Renal cortical epithelial cell (primary cell): Measurements from ENCODE around the gene VSTM2L. TPM values are rescaled to one million over a fixed set of nuclear protein-coding genes. Genes with fewer than 3 reads are reported as not detected.
"Not testable (repeated sequence)": the region's sequence is repeated elsewhere in the genome, so short reads cannot be mapped to it uniquely, and the experiment has no call there.

ENCODE experiments used
- DNase-seq: peaks from one replicate; pipeline ENCODE4 v3.0.0-alpha.2; 2011; ENCODE audit warnings: low read depth
- total RNA-seq: library from RNA; depleted of rRNA; stranded (reverse); fragments of >200 nt; gene quantifications from 2 replicates; pipeline ENCODE4 v1.2.3, GENCODE V29; 2014

Gene VSTM2L
- total RNA-seq, 1 donor from 2014 or later, result 12.7 TPM

DNA sequence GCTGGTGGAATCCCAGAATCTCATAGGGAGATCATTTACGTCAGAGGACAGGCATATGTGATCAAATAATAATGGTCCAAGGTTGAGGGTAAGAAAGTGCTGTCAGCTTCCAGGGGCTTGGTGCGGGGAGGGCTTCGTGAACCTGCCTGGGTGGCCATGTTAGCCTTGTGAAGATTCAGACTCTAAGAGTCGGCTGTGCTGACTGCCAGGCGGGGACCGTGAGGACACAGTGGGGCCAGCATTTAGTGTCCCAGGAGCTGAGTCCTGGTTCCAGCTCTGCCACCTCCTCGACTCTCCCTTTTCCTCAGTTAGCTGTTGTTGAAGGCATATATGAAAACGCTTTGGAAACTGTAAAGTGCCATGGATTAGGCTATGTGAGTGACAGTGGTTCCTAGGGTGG lies 33.5 kb downstream of the VSTM2L start:
- DNase-seq, result no peak

DNA sequence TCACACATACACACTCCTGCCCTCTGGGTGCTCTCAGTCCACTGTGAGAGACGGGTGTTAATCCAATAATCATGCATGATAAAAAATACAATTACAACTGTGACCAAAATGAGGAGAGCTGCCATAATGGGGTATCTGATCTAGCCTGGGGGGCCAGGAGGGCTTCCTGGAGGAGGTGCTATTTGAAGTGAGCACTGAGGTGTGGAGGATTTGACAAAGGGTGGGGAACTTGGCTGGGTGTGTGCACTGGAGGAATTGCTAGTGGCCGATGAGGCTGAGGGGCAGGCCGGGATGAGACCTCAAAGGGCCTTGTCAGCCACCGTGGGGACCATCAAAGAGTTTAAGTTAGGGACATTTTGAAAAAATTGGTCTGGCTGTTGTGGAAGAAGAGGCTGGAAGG lies 34.8 kb downstream of the VSTM2L start:
- DNase-seq, result no peak

DNA sequence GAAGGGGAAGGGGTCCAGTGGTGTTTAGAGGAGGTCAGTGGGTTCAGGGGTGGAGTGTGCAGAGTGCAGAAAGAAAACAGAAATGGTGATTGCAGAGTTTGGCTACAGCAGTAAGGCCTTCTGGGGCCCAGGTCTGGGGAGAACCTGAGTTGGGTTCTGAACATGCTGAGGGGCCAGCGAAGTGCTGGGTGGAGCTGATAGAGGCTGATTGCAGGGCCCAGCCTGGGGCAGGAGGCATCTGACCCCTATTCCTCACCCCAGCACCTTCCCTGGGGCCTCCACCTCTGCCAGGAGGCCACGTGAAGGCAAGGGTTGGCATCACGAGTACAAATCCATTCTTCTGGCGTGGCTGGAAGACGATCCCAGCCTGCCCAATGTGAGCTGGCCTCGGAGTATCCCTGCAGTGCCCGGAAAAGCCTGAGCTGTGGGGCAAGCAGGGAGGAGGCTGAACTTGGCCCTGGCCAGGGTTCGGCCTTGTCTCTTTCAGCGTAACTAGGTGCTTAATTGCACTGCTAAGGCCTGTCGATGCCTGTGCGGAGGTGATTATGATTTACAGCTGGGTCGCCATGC lies 35.3 kb downstream of the VSTM2L start:
- no peak for DNase-seq

DNA sequence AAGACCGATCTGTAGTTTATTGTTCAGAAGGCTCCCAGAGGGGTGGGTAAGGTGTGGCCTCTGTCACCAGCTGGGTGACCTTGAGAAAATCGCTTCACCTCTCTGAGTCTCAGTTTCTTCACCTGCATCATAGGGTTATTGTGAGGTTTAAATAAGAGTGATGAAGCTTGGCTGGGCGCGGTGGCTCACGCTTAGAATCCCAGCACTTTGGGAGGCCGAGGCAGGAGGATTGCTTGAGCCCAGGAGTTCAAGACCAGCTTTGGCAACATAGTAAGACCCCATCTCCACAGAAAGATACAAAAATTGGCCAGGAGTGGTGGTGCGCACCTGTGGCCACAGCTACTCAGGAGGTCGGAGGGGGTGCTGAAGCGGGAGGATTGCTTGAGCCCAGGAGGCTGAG lies 36.0 kb downstream of the VSTM2L start:
- DNase-seq, result no peak

DNA sequence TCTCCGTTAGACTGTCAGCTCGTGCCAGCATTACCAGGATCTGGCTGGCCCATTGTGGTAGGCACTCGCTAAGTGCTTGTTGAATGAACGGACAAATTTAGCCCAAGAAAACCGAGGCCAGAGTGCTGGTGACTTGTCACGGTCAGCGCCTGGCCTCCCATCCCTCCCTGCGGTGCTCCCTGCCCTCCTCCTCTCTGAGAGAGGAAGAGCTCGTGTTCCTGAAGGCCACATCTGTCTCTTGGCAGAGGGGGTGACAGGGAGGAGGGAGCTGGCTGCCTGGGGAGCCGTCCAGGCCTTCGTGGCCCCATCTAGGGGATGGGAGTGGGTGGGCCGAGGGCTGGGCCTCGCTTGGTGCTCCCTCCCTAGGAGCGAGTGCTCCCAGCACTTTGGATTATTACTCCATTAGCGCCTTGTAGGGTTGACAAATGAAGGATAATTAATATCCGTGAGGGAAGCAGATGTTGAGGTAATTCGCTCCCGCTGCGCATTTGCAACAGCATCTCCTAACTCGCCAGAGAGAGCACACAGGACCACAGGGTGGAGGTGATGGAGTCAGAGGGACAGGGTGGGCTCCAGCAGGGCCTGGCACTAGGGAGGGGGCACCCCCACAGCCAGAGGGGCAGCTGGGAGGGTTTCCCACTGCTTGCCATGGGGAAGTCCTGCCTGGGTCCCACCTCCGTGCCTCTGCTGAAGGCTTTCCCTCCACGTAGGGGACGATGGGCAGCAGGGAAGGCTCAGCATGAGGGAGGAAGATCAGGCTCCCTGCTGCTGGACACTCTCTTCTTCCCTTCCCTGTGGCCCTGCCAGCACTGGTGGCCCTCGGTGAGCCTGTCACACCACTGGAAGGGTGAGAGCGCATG lies 37.0 kb downstream of the VSTM2L start:
- DNase-seq, result no peak

DNA sequence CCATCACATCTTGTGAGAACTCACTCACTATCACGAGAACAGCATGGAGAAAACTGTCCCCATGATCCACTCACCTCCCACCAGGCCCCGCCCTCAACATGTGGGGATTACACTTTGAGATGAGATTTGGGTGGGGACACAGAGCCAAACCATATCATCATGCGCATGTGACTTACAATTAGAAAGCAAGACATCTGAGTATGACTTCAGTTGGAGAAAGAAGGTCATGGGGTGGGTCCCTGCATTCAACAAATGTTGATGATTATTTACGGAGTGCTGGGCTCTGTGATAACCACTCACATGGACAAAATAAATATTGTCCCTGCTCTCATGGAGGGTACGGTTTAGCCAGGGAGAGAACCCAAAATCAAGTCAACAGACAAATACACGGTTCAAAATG lies 37.9 kb downstream of the VSTM2L start:
- DNase-seq, result no peak

DNA sequence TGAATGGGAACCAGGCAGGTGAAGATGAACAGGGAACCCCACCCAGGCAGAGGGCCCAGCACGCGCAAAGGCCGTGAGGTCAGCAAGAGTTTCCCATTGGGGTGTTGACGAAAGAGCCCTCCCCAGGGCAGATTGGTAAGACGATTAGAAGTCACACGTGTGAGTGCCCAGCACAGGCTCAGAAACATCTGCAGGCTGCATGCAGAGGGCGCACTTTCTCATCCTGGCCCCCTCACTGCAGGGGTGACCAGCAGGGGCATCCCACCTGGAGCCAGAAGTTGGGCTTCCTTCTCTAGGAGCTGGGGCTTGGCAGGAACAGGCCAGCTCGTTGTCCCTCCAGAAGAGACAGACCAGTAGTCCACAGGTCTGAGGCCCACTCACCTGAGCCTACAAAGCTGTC lies 38.4 kb downstream of the VSTM2L start:
- no peak for DNase-seq

DNA sequence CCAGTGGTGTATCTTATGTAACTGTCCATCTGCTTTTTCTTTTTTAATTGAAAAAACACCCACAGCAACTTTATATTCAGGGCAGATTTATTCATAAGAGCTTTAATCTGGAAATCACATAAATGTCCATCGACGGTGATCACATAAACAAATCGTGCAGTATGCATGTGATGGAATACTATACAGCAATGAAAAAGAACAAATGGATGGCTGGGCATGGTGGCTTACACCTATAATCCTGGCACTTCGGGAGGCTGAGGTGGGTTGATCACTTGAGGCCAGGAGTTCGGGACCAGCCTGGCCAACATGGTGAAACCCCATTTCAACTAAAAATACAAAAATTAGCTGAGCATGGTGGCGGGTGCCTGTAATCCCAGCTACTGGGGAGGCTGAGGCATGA lies 39.1 kb downstream of the VSTM2L start:
- no peak for DNase-seq

DNA sequence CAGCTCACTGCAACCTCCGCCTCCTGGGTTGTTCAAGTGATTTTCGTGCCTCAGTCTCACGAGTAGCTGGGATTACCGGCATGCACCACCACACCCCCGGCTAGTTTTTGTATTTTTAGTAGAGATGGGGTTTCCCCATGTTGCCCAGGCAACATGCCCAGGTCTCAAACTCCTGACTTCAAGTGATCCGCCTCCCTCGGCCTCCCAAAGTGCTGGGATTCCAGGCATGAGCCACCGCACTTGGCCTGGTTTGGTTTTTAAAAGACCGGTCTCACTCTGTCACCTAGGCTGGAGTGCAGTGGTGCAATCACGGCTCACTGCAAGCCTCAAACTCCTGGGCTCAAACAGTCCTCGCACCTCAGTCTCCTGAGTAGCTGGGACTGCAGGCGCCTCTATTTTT lies 40.1 kb downstream of the VSTM2L start:
- DNase-seq, result no peak

DNA sequence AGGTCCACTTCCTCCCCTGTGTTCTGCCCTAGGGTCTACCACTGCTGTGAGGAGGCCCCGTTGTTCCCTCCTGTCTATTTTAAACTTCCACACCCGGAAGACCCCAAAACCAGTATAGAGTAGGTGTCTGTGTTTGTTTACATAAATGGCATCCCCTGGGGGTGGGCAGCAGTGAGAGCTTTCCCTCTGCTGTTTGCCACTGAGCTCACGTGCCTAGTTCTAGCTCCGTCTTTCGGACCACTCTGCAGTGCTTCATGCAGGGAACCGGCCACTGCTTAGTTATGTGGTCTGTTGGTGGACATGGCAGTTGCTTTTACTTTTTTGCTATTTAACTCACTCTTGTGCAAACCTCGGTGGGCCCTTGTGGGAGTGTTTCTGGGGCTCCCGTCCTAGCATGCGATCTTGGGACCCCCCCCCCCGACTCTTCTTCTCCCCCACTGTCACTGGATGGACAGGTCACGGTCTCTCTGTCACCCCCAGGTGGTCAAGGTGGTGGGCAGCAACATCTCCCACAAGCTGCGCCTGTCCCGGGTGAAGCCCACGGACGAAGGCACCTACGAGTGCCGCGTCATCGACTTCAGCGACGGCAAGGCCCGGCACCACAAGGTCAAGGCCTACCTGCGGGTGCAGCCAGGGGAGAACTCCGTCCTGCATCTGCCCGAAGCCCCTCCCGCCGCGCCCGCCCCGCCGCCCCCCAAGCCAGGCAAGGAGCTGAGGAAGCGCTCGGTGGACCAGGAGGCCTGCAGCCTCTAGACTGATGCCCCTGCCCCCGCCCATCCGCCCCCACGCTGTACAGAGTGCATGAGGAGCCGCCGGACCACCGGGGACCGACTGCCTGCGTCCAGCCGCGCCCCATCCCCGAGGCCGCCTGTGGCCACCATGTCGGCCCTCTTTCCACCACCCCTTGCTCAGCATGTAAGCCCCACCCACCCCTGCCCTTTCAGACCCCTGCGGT lies 40.9 kb downstream of the VSTM2L start:
- no peak for DNase-seq

DNA sequence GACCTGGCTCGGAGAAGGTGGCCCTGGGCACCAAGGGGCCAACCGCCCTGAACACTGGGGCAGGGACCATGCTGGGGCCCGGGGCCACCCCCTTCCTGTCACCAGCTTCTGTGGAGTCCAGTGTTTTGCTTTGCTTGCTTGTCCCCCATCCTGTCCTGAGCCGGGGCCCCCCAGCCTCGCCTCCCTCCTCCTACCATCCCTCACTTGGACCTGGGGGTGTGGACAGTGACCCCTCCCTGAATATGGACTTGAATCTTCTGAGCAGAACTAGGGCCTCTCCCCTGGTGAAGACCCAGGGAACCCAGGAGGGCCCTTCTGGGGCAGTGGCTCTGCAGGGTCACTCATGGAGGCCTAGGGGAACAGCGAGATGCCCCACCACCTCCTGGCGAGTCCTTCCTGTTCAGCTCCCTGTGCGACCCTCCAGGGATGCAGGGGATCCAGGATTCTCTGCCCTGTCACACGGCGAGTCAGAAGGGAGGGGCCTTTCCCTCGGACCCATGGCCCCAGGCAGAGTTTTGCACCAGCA lies 41.6 kb downstream of the VSTM2L start:
- no peak for DNase-seq

DNA sequence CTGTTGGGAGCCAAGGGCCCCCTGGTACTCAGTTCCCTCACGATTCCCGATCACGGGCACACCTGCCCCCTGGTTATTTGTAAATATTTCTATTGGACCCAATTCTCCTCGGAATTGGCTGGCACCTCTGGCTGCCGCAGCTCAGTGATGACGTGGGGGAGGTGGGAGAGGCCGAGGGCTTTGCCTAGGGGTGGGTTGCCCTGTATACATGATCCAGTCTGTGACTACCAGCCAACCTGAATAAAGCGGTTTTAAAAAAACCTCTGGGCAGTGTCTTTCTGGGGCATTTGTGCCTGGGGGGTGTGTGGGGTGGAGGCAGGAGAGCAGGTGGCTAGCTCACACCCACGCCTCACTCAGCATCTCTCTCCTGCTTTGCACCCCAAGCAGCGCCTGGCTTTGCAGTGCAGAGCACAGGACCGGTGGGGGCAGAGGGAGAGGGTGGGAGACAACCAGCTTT lies 42.2 kb downstream of the VSTM2L start:
- DNase-seq, result no peak

DNA sequence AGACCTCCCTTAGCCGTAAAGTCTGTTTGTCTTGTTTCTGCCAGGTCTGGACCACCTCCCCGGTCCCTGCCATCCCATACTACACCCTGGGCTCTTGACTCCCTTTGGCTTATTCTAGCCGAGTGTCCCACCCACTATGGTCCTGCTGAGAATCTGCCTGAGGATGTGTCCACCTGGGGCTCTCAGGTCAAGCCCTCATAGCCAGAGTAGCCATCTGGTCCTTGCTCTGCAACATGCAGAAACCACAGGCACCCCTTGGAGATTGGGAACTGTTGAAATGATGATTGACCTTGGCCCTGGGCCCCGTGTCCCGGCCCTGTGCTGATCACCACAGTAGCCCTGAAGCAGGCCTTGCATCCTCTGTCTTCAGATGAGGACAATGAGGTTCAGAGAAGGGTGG lies 44.0 kb downstream of the VSTM2L start:
- DNase-seq, result no peak

DNA sequence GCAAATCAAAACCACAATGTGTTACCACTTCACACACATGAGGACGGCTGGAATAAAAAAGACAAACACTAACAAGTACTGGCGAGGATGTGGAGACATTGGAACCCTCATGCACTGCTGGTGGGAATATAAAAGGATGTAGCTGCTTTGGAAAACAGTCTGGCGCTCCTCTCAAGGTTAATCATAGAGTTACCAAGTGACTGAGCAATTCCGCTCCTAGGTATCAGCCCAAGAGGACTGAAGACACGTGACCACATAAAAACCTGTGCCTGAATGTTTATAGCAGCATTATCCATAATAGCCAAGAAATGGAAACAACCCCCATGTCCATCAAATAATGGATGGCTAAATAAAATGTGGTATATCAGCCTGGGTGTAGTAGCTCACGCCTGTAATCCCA lies 45.0 kb downstream of the VSTM2L start:
- no peak for DNase-seq

DNA sequence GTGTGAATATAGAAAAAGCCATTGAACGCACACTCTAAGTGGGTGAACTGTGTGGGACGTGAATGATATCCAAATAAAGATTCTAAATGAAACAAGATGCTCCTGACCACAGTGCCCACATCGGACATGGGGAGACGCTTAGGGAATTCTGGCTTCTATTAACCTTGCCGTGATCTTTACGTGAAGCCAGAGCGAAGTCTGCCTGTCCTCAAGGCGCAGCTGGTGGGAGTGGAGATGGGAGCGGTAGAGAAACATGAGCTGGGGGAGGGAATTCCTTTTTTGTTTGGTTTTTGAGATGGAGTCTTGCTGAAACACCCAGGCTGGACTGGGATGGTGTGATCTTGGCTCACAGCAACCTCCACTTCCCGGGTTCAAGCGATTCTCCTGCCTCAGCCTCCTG lies 46.0 kb downstream of the VSTM2L start:
- DNase-seq, result no peak

DNA sequence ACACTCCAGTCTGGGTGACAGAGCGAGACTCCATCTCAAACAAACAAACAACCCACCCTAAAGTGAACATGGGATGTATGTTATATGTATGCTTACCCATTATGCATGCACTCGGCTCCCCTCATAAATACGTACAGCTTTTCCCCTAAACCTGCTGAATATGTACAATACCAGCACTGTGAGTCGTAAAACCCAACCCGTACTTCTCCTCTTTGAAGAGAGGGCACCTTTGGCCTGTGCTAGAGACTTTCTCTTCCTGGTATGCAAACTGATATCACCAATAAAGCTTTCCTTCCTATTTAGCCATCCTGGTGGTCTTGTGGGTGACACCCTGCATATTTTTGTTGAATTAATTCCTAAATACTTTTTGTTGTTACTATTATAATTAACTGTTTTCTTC lies 51.3 kb downstream of the VSTM2L start:
- no peak for DNase-seq

DNA sequence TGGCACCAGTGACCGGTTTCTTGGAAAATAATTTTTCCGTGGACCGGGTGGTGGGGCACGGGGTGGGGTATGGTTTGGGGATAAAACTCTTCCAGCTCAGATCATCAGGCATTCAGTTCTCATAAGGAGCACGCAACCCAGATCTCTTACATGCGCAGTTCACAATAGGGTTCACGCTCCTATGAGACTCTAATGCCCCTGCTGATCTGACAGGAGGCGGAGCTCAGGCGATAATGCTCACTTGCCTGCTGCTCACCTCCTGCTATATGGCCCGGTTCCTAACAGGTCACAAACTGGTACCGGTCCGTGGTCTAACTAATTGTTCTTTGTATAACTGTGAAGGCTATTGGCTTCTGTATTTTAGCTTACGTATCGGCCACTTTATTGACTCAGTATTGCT lies 51.7 kb downstream of the VSTM2L start:
- no peak for DNase-seq

DNA sequence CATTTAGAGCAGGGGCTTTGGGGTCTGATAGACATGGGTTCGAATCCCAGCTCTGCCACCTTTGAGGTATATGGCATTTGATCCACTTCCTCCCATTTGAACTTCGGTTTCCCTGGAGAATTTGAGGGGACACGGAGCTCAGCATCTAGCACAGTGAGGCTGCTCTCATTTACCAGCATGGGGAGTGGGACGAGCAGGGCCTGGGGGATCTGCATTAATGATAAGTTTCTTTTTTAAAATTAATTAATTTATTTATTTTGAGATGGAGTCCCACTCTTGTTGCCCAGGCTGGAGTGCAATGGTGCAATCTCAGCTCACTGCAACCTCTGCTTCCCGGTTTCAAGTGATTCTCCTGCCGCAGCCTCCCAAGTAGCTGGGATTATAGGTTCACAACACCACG lies 52.6 kb downstream of the VSTM2L start:
- DNase-seq, result no peak

DNA sequence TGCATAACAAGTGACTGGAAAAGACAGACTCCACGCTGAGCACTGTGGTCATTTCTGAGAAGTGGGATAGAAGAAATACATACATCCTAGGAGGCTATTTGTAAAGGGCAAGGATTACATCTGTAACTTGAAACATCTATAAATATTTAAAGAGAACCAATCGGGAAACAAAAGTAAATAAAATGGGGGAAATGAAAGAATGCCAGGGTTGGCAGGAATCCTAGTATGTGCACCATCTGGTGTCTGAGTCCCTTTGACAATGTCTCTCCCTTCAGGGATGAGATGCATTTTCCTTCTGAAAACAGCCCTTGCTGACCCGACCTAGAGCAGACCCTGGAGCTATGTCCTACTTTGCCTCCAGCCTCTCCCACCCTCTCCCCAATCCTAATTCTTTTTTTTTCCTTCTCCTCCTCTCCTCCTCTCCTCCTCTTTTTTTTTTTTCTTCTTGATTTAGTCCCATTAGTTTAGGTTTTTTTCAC lies 53.2 kb downstream of the VSTM2L start:
- no peak for DNase-seq

DNA sequence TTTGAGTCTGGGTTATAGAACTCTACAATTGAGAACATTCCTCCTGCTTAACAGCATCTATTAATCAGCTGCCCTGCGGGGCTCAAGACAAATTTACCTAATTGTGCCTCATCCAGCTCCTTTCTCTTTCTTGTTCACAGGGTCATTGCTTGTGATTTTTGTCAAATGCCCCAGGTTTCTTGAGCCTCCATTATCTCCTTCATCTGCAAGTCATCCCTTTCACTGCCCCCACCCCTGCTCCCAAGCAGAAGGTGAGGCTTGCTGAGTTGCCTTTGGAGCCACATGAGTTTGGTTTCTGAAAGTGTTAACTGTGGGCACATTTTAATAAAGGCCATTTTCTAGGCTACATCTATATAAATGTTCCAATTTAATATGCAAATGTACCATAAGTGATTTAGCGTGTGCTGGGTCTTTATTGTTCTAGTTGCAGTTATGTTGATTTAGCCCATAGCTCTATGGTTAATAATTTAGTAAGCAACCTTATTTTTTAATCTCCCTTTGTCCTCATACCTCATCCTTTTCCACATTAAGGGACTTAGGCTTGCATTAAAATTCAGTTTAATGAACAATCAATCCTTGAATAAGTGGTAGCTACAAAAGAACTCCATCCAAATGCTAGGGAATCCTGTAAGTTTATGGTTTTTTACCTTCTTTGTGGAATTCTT lies 56.1 kb downstream of the VSTM2L start:
- no peak for DNase-seq

DNA sequence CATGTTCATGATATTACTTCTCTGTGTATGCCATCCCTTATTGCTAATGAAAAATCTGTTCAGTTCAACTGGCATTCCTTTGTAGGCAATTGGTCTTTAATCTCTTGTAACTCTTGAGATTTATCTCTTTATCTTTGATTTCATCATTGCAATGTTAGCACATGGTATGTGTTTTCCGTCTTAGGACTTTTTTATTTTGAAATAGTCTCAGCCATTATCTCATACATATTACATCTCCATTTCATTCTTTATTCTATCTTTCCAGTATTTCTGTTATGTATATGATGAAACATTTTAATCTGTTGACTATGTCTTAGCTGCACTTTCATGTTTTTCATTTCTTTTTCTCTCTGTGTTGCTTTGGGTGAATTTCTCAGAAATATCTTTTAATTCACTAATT lies 58.1 kb downstream of the VSTM2L start:
- no peak for DNase-seq

DNA sequence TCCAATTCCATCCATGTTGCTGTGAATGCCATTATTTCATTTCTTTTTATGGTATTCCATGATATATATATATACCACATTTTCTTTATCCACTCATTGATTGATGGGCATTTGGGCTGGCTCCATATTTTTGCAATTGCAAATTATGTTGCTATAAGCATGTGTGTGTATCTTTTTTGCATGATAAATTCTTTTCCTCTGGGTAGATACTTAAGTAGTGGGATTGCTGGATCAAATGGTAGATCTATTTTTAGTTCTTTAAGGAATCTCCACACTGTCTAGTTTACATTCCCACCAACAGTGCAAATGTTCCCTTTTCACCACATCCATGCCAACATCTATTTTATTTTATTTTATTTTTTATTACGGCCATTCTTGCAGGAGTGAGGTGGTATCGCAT lies 60.6 kb downstream of the VSTM2L start:
- not testable (repeated sequence) for DNase-seq
